Retinal pigment epithelial cell (primary cell): ENCODE results near the gene KHDRBS2.

Experiments used
- DNase-seq: peaks from one replicate; pipeline ENCODE4 v3.0.0-alpha.2; 2010; ENCODE audit warnings: low read depth
- H3K4me3 ChIP-seq: 2 replicates; pipeline ENCODE4 v1.5.1; 2011; ENCODE audit warnings: mild to moderate bottlenecking, low read length, control low read depth, moderate library complexity
- CTCF ChIP-seq: conservative IDR thresholded peaks from 2 replicates; pipeline ENCODE4 v1.5.1; 2011; ENCODE audit warnings: low read depth, low read length, control low read depth, inconsistent platforms

Gene KHDRBS2

GRCh38 chr6:61950811-61951210, 335.2 kb downstream of the KHDRBS2 start:
- TF ChIP-seq CTCF, result no peak
- H3K4me3 ChIP-seq, result no peak overlapping the region
- DNase-seq, result no peak

GRCh38 chr6:61949971-61950370, 336.1 kb downstream of the KHDRBS2 start:
- no peak for TF ChIP-seq CTCF
- no peak for DNase-seq
- no peak overlapping the region for H3K4me3 ChIP-seq

- H3K4me3 ChIP-seq, result no peak overlapping the region
- no peak for TF ChIP-seq CTCF
- DNase-seq, result no peak
These were observed 336.9 kb downstream of the KHDRBS2 start for GRCh38 chr6:61949161-61949560.

DNA sequence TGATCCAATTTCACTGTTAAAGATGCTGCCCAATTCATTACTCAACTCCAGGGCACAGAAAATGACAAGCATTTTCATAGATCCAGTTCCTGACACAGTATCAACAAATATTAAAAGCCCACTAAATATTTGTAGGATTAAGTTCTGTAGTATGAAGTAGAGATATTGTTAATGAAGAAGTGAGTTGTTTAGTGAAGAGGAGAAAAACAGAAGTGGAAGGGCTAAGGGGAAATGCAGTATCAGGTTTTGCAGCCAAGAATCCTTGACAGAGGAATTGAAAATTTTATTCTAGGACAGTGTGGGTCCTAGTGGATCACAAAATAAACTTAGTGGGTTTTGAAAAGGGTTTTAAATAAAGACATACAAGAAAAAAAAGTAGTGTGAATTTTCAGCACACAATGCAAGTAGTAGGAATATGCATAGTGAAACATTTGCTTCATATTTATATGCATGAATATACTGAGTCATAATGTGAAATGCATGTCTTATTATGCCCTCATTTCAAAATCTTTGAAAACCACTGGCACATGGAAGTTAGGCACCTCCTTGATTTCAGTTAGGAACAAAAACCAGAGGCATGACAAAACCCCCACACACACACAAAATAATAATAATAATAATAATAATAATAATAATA, 338.6 kb downstream of the KHDRBS2 start:
- TF ChIP-seq CTCF, result no peak
- no peak overlapping the region for H3K4me3 ChIP-seq
- DNase-seq, result no peak

DNA sequence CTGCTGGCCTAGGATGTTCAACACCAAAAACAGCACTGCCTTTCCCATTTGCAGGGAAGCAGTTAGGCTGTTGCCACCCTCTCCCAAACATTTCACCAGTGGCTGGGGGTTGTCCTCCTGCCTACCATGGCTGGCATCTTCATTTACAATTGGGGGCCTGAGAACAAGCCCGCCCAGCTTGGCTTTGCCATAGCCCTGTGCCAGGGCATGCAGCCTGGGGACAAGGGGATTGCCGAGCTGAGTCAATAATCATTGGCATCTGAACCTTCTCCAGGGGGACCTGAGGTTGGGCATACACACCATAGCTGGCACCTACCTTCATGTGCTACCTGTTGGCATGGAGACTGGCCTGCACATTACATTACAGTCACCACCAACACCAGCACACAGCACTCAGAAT, 345.1 kb downstream of the KHDRBS2 start:
- no peak overlapping the region for H3K4me3 ChIP-seq
- TF ChIP-seq CTCF, result no peak
- no peak for DNase-seq

DNA sequence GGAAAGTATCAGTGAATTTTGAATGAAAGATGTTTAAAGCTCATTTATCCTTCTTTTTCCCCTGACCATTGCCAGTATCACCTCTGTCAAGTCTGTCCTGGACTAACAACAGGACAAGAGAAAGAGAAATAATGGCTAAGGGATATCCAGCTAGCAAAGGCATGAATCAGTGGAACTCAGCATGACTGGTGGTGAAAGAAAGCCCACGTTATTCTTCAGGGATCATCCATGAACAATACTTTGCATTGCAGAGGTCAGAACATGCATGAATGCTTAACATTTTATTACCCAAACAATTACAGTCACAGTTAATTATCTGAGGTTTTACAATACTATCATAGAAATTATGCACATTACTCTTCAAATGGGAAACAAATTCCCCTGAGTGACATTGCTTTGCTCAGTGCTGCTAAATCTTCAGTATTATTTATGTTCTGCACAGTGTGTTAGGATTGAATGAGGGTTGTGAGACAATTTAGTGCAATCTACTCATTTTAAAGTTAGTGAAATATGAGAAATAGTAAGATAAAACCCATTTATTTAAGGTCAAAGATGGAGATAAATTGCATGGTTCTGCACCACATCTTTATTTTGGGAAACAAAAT, 350.7 kb downstream of the KHDRBS2 start:
- no peak overlapping the region for H3K4me3 ChIP-seq
- no peak for DNase-seq
- TF ChIP-seq CTCF, result no peak

DNA sequence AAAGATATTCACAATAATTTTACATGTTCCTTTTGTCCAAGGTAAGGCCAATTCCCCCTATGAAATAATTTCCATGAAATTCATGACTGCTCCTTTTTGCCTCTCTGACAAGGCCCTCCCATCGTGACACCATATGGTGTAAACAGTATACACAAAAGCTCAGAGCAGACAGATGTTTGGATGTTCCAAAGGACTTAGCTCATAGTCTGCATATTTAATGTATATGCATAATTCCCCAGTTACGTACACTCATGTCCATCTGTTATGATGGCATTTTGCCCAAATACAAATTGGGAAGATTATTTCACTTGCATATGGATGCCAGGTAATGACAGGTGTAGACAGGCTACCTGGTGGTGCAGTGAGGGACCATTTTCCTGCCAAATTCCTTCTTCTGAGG, 376.5 kb downstream of the KHDRBS2 start:
- no peak overlapping the region for H3K4me3 ChIP-seq
- no peak for DNase-seq
- no peak for TF ChIP-seq CTCF
